Measurements from ENCODE around the gene NT5C2.

NT5C2 gene

DNA sequence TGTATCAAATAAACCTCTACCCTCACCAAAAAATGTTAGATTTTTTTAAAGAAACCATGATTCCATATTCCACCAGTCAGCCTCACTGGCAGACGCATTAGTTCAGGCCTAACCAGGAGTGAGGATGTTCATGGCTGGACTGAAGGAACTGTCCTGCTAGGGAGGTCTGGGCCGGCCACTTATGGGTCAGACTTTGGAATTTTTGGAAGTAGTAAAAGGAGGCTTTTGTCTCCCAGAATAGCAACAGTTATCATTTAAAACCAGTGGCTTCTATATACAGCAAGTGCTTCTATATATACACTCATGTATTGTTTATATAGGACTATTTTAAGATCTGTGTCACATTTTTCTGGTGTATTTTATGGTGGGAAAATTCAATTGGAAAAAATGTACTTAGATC lies 154.5 kb downstream of the NT5C2 start (continued):
- TF ChIP-seq POU6F1 (CRISPR knock-in tag; IDR thresholded peaks at IDR 0.05; ENCODE audit: borderline replicate concordance, low read depth) (no peak), PPARA (CRISPR knock-in tag; IDR thresholded peaks at IDR 0.05; ENCODE audit: borderline replicate concordance) (no peak)
